Ovary (tissue), 9 donors: Measurements from ENCODE around the gene DOCK4. TPM values are rescaled to one million over a fixed set of nuclear protein-coding genes. Genes with fewer than 3 reads are reported as not detected.
"Not testable (repeated sequence)": the region's sequence is repeated elsewhere in the genome, so short reads cannot be mapped to it uniquely, and the experiment has no call there.

ENCODE experiments used
- DNase-seq, 5 donors: peaks; one replicate each; pipeline ENCODE4 v3.0.0-alpha.2; 2019 to 2020
- H3K27ac ChIP-seq, 2 donors: fragments of 200-600 bp; one replicate each; pipeline versions ENCODE4 v1.5.1 to v1.8.0; 2019 to 2022
- H3K27me3 ChIP-seq: fragments of 200-600 bp; one replicate; pipeline ENCODE4 v1.8.0; 2022
- H3K36me3 ChIP-seq: fragments of 200-600 bp; sonication (generic); one replicate; pipeline ENCODE4 v1.5.1; 2019
- H3K4me1 ChIP-seq: one replicate; pipeline ENCODE4 v1.8.1; 2013; ENCODE audit warnings: mild to moderate bottlenecking, moderate library complexity; ENCODE audit not compliant: insufficient read depth
- H3K4me3 ChIP-seq: fragments of 200-600 bp; sonication (generic); one replicate; pipeline ENCODE4 v1.5.1; 2017
- H3K9me3 ChIP-seq, 2 donors: fragments of 200-600 bp in 1 of 2; sonication (generic) in 1 of 2; one replicate each; pipeline versions ENCODE4 v1.5.1 to v1.8.1; 2013 to 2019; ENCODE audit warnings: mild to moderate bottlenecking in 1 of 2, moderate library complexity in 1 of 2
- EP300 ChIP-seq: sonication (generic); formaldehyde crosslinking; IDR thresholded peaks from one replicate; pipeline ENCODE4 v1.6.1; 2017; ENCODE audit warnings: antibody characterized with exemption
- POLR2A ChIP-seq: fragments of 450-650 bp; IDR thresholded peaks from one replicate; pipeline ENCODE4 v1.6.1; 2017; ENCODE audit warnings: antibody characterized with exemption, mild to moderate bottlenecking, moderate library complexity
- WGBS, 3 donors: extraction: QIAGEN DNeasy Blood & Tissue Kit in 1 of 3; methylation state at CpG; one replicate each; pipeline versions ENCODE4 v1.1.5 to v1.1.7; 2013 to 2017; 5-methylcytosine and 5-hydroxymethylcytosine counted together
- intact Hi-C, 4 donors: fragments of 100-400 bp; cut with DNase I; formaldehyde crosslinking; loops; one replicate each; pipeline versions ENCODE4 v1.11.0 to v1.15.1; 2022 to 2023
- polyA plus RNA-seq, 2 donors: library from polyadenylated mRNA; stranded (reverse); fragments of 200-250 nt in 1 of 2; fragments of 350-450 nt in 1 of 2; fragmentation: Illumina TruSeq in 1 of 2; extraction: RNeasy Lipid Tissue Mini Kit (QIAGEN cat#74804) in 1 of 2; gene quantifications; one replicate each; pipeline ENCODE4 v1.2.3, GENCODE V29; 2013 to 2014
- total RNA-seq, 7 donors: library from RNA; depleted of rRNA in 2 of 7; stranded (reverse); fragments of >200 nt in 2 of 7; fragmentation: NEBNext Ultra II Directional in 3 of 7; extraction: Animal tissue kit (Norgen Biotek cat#: 25700) in 3 of 7; gene quantifications; one replicate each; pipeline versions ENCODE4 v1.1.0 to v1.2.4, GENCODE V29; 2016 to 2023
- TF ChIP-seq, protein P1 (sequence below), 3 donors: fragments of 450-650 bp in 2 of 3; fragments of 200-600 bp in 1 of 3; IDR thresholded peaks; one replicate each; pipeline versions ENCODE4 v1.5.1 to v1.8.0; 2016 to 2022; ENCODE audit warnings: antibody characterized with exemption in 3 of 3, mild to moderate bottlenecking in 1 of 3
- donor health status: DM: no; HTN: no; CAD: no; lungs with moderate emphysema.
- donor health status: DM: no; HTN: no; CAD: no.
- donor health status: Bipolar disorder and iron deficiency.
- donor health status: DM: yes; HTN: yes; CAD: no.
- donor health status: DM: no; HTN: no; CAD: no.
- donor health status: DM: yes; HTN: yes; CAD: no.

The DOCK4 gene
- total and polyA plus RNA-seq, 9 donors = 9.5 to 39.7 (median 27.3) TPM

DNA sequence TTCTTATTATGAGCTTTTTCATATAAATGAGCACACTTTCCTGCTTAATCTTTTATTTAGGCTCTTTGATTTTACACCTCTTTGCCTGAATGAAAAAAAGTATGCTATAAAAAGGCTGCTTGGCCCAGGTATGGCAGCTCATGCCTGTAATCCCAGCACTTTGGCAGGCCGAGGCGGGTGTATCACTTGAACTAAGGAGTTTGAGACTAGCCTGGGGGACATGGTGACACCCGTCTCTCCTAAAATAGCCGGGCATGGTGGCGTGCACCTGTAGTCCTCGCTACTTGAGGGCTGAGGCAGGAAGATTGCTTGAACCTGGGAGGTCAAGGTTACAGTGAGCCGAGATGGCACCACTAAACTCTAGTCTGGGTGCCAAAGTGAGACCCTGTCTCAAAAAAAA, 72.9 kb downstream of the DOCK4 start:
- Histone ChIP-seq H3K27ac (no peak overlapping the region), H3K9me3 (no peaks in the 10 kb centered on the region), H3K27me3 (no peaks in the 10 kb centered on the region), H3K36me3 (no peaks in the 10 kb centered on the region), H3K4me1 (peaks cover 6% of the 10 kb centered on the region), H3K4me3 (no peak overlapping the region)
- no peak for DNase-seq
- intact Hi-C loops = no loop called here
- 93 to 97% (median 94%) methylated on average over 7 of the region's 7 CpGs for WGBS, 3 donors
- no peak for TF ChIP-seq POLR2A
- no peak for TF ChIP-seq EP300
- TF ChIP-seq, protein P1, sequence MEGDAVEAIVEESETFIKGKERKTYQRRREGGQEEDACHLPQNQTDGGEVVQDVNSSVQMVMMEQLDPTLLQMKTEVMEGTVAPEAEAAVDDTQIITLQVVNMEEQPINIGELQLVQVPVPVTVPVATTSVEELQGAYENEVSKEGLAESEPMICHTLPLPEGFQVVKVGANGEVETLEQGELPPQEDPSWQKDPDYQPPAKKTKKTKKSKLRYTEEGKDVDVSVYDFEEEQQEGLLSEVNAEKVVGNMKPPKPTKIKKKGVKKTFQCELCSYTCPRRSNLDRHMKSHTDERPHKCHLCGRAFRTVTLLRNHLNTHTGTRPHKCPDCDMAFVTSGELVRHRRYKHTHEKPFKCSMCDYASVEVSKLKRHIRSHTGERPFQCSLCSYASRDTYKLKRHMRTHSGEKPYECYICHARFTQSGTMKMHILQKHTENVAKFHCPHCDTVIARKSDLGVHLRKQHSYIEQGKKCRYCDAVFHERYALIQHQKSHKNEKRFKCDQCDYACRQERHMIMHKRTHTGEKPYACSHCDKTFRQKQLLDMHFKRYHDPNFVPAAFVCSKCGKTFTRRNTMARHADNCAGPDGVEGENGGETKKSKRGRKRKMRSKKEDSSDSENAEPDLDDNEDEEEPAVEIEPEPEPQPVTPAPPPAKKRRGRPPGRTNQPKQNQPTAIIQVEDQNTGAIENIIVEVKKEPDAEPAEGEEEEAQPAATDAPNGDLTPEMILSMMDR (IDR thresholded peaks at IDR 0.05) = no peak

DNA sequence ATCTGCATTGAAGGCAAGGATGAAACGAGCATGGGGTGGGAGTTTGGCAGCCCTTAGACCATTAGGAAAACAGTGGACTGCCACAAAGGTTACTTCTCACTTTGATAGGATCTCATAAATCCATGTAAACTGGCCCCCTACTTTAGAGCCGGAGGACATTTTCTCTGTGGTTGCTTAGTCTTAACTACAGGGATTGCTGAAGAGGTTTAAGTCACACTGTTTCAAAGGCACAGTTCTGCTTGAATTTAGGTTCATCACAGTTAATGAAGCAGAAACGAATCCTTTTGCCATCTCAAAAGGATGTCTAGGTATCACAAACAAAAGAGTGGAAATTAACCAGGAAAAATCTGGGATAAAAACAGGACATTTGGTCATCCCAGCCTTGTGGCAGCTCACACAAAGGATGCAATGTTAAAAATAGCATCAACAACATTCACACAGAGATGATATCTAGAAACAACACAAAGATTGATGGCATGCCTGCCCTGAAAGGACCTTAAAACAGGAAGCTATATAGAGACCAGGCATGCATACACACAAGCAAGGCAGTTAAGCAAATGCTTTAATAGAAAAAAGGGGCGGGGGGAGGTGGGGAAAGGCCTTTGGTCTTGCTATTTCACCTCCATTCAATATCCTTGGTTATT, 74.0 kb downstream of the DOCK4 start:
- no peak overlapping the region for H3K27ac ChIP-seq
- H3K4me3 ChIP-seq = no peak overlapping the region
- 76 to 81% (median 78%) methylated on average over 4 of the region's 4 CpGs for WGBS, 3 donors
- H3K4me1 ChIP-seq = peaks cover 6% of the 10 kb centered on the region
- TF ChIP-seq, protein P1 (IDR thresholded peaks at IDR 0.05) = no peak
- TF ChIP-seq EP300 = no peak
- no peak for TF ChIP-seq POLR2A
- H3K36me3 ChIP-seq = no peaks in the 10 kb centered on the region
- H3K9me3 ChIP-seq = no peaks in the 10 kb centered on the region
- intact Hi-C loops = no loop called here
- no peak for DNase-seq
- H3K27me3 ChIP-seq = no peaks in the 10 kb centered on the region

DNA sequence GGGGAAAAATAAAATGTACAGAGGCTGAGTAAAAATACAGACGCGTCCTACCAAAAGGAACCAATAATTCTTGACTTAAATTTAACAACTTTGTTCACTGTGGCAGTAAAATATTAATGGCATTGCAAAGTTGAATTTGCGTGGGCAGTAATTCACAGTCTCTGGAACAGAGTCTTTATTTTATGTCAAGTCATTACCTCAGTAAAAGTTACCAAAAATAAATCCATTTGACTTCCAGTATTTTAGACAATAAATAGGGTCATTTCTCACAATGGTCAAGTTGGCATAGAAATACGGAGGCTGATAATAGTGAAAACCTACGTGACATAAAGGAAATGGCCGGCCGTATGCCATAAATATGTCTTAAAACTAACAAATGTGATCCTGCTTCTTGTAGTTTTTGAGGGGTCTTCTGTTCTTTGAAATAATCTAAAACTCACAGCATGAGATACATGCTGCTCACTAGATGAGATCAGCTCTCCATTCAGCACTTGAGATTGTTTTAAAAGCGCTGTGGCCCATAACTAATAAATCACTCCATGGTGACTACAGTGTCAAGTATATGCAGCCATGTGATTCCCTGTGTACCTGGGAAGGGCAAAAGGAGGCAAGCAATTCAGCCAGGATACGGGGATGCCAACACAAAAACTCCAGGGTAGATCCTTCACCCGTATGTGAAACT, 75.3 kb downstream of the DOCK4 start:
- DNase-seq = no peak
- 82 to 91% (median 90%) methylated on average over 10 of the region's 10 CpGs for WGBS, 3 donors
- H3K9me3 ChIP-seq = no peaks in the 10 kb centered on the region

DNA sequence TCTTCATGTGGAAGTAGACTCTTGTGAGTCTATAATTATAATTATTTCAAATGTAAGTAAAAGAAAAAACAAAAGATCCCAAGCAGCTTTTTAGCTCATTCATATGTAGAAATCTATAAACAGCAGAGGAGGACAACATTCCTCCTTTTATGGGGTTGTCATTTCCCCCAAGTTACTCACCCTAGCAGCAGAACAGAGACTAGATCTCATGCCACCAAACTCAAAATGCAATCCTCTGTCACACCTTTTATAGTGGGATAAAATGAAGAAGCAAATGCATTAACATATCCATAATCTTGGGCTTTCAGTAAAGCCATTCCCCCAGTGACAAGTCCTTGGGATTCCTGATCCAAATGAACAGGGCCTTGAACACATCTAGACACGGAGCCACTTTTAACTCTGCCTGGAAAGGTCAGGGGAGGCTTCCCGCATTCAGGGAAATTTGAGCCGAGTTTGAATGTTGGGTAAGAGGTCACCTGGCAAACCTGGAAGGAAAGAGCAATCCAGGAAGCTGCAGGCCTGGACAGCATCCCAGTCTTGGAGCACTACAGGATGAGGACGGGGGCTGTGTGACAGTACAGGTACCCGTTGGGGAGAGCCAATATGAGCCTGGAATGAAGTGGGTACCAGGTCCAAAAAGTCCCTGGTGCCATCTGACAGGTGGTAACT, 76.4 kb downstream of the DOCK4 start:
- TF ChIP-seq EP300 = no peak
- no peak for TF ChIP-seq POLR2A
- TF ChIP-seq, protein P1 (IDR thresholded peaks at IDR 0.05) = no peak
- Histone ChIP-seq H3K36me3 (no peaks in the 10 kb centered on the region), H3K27me3 (no peaks in the 10 kb centered on the region), H3K4me3 (no peak overlapping the region), H3K9me3 (no peaks in the 10 kb centered on the region), H3K27ac (no peak overlapping the region), H3K4me1 (peaks cover 4% of the 10 kb centered on the region)
- DNase-seq = peak in 2 of 5 donors; percentile 41 to 47
- WGBS, 3 donors = 52 to 60% (median 55%) methylated on average over 5 of the region's 5 CpGs
- intact Hi-C loops = no loop called here

More for the DNA sequence above, 75.3 kb downstream of the DOCK4 start:
- Histone ChIP-seq H3K4me3 (no peak overlapping the region), H3K36me3 (no peaks in the 10 kb centered on the region), H3K4me1 (peaks cover 6% of the 10 kb centered on the region), H3K27me3 (no peaks in the 10 kb centered on the region), H3K27ac (no peak overlapping the region)
- no peak for TF ChIP-seq POLR2A
- TF ChIP-seq EP300 = no peak
- TF ChIP-seq, protein P1 (IDR thresholded peaks at IDR 0.05) = no peak
- intact Hi-C loops = no loop called here

DNA sequence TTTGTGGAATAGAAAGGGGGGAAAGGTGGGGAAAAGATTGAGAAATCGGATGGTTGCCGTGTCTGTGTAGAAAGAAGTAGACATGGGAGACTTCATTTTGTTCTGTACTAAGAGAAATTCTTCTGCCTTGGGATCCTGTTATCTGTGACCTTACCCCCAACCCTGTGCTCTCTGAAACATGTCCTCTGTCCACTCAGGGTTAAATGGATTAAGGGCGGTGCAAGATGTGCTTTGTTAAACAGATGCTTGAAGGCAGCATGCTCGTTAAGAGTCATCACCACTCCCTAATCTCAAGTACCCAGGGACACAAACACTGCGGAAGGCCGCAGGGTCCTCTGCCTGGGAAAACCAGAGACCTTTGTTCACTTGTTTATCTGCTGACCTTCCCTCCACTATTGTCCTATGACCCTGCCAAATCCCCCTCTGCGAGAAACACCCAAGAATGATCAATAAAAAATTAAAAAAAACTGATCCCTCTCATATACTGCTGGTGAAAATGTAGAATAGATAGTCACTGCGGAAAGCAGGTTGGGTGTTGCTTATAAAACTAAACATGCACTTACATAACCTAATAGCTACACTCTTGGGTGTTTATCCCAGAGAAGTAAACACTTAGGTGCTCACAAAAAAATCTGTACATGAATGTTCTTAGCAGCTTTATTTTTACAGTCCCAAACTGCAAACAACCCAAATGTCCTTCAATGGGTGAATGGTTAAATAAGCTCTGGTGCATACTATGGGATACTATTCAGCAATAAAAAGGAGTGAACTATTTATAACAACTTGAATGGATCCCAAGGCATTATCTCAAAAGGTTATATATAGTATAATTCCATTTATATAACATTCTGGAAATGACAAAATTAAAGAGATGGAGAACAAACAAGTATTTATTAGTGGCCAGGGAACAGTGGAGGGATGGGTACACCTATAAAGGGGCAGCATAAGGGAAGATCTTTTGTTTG, 77.5 kb downstream of the DOCK4 start:
- 85 to 90% (median 90%) methylated on average over 6 to 8 of the region's 8 CpGs for WGBS, 3 donors
- H3K36me3 ChIP-seq, H3K9me3 ChIP-seq, H3K27me3 ChIP-seq, H3K27ac ChIP-seq, H3K4me3 ChIP-seq, H3K4me1 ChIP-seq, intact Hi-C loops, DNase-seq: not testable (repeated sequence)

DNA sequence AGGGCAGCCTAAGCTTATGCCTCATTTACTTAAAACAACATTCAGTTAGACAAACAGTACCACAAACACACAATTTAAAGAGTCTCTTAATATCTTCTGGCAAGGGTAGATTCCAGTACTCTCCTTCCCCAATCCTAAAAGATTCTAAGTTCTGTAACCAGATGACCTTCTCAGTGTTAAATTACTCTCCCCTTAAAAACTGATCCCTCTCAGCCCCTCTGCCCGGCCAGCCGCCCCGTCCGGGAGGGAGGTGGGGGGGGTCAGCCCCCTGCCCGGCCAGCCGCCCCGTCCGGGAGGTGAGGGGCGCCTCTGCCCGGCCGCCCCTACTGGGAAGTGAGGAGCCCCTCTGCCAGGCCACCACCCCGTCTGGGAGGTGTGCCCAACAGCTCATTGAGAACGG, 78.2 kb downstream of the DOCK4 start:
- H3K4me1 ChIP-seq, DNase-seq, intact Hi-C loops, H3K9me3 ChIP-seq, H3K27me3 ChIP-seq, H3K36me3 ChIP-seq, H3K4me3 ChIP-seq, H3K27ac ChIP-seq: not testable (repeated sequence)
- 94 to 96% (median 96%) methylated on average over 10 to 13 of the region's 13 CpGs for WGBS, 3 donors
